Body of pancreas (tissue), 4 donors: Measurements from ENCODE around the gene EXOC3L2.

Experiments
- CTCF ChIP-seq, 7 experiments: fragments of 450-650 bp in 4 of 7; fragments of 200-600 bp in 3 of 7; sonication (generic) in 3 of 7; IDR thresholded peaks; one replicate each; pipeline ENCODE4 v1.5.1; 2016 to 2019; ENCODE audit warnings: antibody characterized with exemption in 7 of 7
- POLR2A ChIP-seq, 3 donors: fragments of 450-650 bp; IDR thresholded peaks; one replicate each; pipeline ENCODE4 v1.6.1; 2016; ENCODE audit warnings: antibody characterized with exemption in 3 of 3, mild to moderate bottlenecking in 2 of 3

DNA sequence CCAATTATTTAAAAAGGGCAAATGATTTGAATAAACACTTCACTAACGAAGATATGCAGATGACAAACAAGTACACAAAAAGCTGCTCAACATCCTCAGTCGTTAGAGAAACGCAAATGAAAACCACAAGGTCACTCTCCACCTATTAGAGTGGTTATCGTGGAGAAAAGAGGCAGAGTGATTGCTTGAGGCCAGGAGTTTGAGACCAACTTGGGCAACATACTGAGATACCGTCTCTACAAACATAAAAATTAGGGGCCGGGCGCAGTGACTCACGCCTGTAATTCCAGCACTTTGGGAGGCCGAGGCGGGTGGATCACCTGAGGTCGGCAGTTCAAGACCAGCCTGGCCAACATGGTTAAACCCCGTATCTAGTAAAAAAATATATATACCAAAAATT, 39.4 kb downstream of the EXOC3L2 start:
- TF ChIP-seq CTCF (IDR thresholded peaks at IDR 0.05), result no peak
- no peak for TF ChIP-seq POLR2A (IDR thresholded peaks at IDR 0.05)
